ENCODE data around the gene RAB29. TPM values are rescaled to one million over a fixed set of nuclear protein-coding genes. Genes with fewer than 3 reads are reported as not detected.

RAB29 gene
- total RNA-seq, 1 experiment from 2014 or later: 7.9 TPM

DNA sequence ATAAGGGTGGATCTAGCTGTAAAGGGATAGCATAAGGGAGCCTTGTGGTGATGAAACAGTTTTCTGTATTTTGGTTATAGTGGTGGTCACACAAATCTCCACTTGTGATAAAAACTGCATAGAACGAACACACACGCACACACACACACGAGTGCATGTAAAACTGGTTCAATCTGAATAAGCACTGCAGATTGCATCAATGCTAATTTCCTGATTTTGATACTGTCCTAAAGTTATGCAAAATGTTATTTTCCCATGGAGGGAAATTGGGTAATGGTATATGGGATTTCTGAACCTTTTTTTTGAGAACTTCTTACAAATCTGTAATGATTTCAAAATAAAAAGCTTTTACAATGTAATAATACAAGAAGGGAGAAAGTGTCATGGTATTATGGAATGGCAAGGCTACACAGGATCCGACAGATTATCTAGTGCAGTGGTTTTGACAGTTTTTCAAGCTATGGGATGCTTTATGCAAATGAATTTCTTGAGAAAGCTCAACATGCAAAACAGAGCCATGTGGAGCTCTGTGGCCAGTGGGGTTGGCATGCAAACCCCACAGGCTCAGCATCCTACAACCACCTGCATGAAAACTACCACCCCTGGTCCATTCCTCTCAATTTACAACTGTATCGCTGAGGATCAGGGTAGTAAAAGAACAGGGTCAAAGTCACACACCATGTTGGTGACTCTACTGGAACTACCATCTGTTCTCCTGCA lies 18.9 kb upstream of the RAB29 start:
- POLR2A ChIA-PET (ENCODE audit: low non-redundant PET): no interaction called here

DNA sequence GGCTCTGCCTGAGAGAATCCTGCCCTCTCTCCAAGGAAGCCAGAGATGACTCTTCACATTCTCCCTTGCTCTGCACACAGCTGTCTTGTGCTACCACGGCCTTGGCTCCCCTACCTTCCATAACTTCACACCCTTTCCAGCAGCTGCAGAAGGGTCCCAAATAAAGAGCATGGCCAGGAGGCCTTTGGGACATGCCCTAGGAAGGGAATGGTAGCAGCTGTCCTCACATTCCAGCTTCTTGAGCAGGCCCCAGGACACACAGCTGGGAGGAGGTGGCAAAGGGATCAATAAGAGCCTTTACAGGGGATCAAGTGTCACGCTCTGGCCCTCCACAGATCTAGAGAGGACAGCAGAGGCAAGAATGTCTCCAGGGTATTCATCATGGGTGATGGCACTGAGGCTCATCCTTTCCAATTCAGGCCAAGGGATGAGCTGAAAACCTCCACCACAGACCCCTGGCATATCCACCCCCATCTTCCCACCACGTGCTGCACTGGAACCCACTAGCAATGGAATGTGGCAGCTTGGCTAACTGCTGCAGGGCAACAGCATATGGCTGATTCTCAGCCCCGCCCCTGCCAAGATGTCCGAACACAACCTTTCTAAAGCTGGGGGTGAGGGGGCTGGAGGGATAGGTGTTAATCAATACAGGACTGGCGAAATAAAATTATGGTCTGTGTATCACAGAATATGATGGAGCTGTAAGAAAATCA lies 17.8 kb upstream of the RAB29 start:
- TF ChIP-seq, protein P1, sequence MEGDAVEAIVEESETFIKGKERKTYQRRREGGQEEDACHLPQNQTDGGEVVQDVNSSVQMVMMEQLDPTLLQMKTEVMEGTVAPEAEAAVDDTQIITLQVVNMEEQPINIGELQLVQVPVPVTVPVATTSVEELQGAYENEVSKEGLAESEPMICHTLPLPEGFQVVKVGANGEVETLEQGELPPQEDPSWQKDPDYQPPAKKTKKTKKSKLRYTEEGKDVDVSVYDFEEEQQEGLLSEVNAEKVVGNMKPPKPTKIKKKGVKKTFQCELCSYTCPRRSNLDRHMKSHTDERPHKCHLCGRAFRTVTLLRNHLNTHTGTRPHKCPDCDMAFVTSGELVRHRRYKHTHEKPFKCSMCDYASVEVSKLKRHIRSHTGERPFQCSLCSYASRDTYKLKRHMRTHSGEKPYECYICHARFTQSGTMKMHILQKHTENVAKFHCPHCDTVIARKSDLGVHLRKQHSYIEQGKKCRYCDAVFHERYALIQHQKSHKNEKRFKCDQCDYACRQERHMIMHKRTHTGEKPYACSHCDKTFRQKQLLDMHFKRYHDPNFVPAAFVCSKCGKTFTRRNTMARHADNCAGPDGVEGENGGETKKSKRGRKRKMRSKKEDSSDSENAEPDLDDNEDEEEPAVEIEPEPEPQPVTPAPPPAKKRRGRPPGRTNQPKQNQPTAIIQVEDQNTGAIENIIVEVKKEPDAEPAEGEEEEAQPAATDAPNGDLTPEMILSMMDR (conservative IDR thresholded peaks at IDR 0.05; ENCODE audit: low read depth, low read length): no peak
- TF ChIP-seq EZH2 (IDR thresholded peaks at IDR 0.05; ENCODE audit: borderline replicate concordance, low read depth, low read length, poor library complexity, severe bottlenecking): no peak
- H3K27me3 ChIP-seq (replicated peaks; ENCODE audit: insufficient read depth, low read depth, low read length, poor library complexity): no peaks in the 10 kb centered on the region
- CTCF ChIA-PET: interaction anchor here (2.0 kb wide), 1 partner anchor 184 kb away, joined by 47 read pairs; no protein-coding TSS in a partner anchor
- POLR2A ChIA-PET (ENCODE audit: low non-redundant PET): no interaction called here
- H3K4me1 ChIP-seq (ENCODE audit: insufficient read depth, low read length, poor library complexity, severe bottlenecking): no peaks in the 10 kb centered on the region
- no peak overlapping the region for H3K4me3 ChIP-seq (ENCODE audit: low read depth, low read length, poor library complexity, severe bottlenecking)
- intact Hi-C loops (cut with micrococcal nuclease; ENCODE audit: unreplicated experiment): loop anchor here (5.0 kb wide), 1 partner anchor 314 kb away; no protein-coding TSS in a partner anchor
- no peaks in the 10 kb centered on the region for H3K36me3 ChIP-seq (ENCODE audit: insufficient read depth, low read length, poor library complexity, severe bottlenecking)
- no peak for DNase-seq (ENCODE audit: low spot score)
- no peak overlapping the region for H3K27ac ChIP-seq (ENCODE audit: low read depth, low read length, poor library complexity, severe bottlenecking)
- no TSS peak for BruUV-seq (replicated peaks)
- H3K9me3 ChIP-seq (ENCODE audit: low read depth, low read length, poor library complexity, severe bottlenecking): no peaks in the 10 kb centered on the region

More for the DNA sequence above, 18.9 kb upstream of the RAB29 start:
- CTCF ChIA-PET: interaction anchor here (1.1 kb wide), 1 partner anchor 183 kb away, joined by 4 read pairs; no protein-coding TSS in a partner anchor
- H3K9me3 ChIP-seq (ENCODE audit: low read depth, low read length, poor library complexity, severe bottlenecking): no peaks in the 10 kb centered on the region
- TF ChIP-seq EZH2 (IDR thresholded peaks at IDR 0.05; ENCODE audit: borderline replicate concordance, low read depth, low read length, poor library complexity, severe bottlenecking): no peak
- TF ChIP-seq, protein P1 (conservative IDR thresholded peaks at IDR 0.05; ENCODE audit: low read depth, low read length): no peak
- H3K36me3 ChIP-seq (ENCODE audit: insufficient read depth, low read length, poor library complexity, severe bottlenecking): no peaks in the 10 kb centered on the region
- no TSS peak for BruUV-seq (replicated peaks)
- H3K4me3 ChIP-seq (ENCODE audit: low read depth, low read length, poor library complexity, severe bottlenecking): no peak overlapping the region
- no peaks in the 10 kb centered on the region for H3K27me3 ChIP-seq (replicated peaks; ENCODE audit: insufficient read depth, low read depth, low read length, poor library complexity)
- no peak for DNase-seq (ENCODE audit: low spot score)
- H3K27ac ChIP-seq (ENCODE audit: low read depth, low read length, poor library complexity, severe bottlenecking): no peak overlapping the region
- intact Hi-C loops (cut with micrococcal nuclease; ENCODE audit: unreplicated experiment): loop anchor here (5.0 kb wide), 1 partner anchor 313 kb away; no protein-coding TSS in a partner anchor
- no peaks in the 10 kb centered on the region for H3K4me1 ChIP-seq (ENCODE audit: insufficient read depth, low read length, poor library complexity, severe bottlenecking)

DNA sequence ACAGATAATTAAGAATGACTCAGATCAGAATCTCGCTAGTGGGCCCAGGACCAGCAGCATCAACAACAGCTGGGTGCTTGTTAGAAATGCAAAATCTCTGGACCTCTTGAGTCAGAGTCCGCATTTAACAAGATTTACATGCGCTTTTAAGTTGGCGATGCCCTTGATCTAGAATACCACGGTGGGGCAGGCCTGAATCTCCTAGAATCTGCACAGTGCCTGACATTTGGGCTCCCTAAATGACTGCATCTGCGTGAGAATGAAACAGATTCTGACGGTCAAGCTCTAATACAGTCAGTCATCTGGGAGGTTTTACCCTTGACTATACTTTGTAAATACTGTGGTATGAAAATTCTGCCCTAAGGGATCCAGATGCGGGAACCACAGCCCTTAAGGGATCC lies 17.2 kb upstream of the RAB29 start:
- H3K27ac ChIP-seq (ENCODE audit: low read depth, low read length, poor library complexity, severe bottlenecking): no peak overlapping the region

More for the DNA sequence above, 17.2 kb upstream of the RAB29 start:
- POLR2A ChIA-PET (ENCODE audit: low non-redundant PET): no interaction called here
- CTCF ChIA-PET: interaction anchor here (1.0 to 2.0 kb wide), 3 partner anchors 115 to 314 kb away, joined by 4 to 47 read pairs (median 6); no protein-coding TSS in a partner anchor
- no peaks in the 10 kb centered on the region for H3K9me3 ChIP-seq (ENCODE audit: low read depth, low read length, poor library complexity, severe bottlenecking)
- H3K4me3 ChIP-seq (ENCODE audit: low read depth, low read length, poor library complexity, severe bottlenecking): no peak overlapping the region
- TF ChIP-seq, protein P1 (conservative IDR thresholded peaks at IDR 0.05; ENCODE audit: low read depth, low read length): no peak
- no peak for TF ChIP-seq EZH2 (IDR thresholded peaks at IDR 0.05; ENCODE audit: borderline replicate concordance, low read depth, low read length, poor library complexity, severe bottlenecking)
- intact Hi-C loops (cut with micrococcal nuclease; ENCODE audit: unreplicated experiment): loop anchor here (5.0 kb wide), 1 partner anchor 315 kb away; no protein-coding TSS in a partner anchor
- no peaks in the 10 kb centered on the region for H3K27me3 ChIP-seq (replicated peaks; ENCODE audit: insufficient read depth, low read depth, low read length, poor library complexity)
- no TSS peak for BruUV-seq (replicated peaks)
- no peaks in the 10 kb centered on the region for H3K36me3 ChIP-seq (ENCODE audit: insufficient read depth, low read length, poor library complexity, severe bottlenecking)
- no peaks in the 10 kb centered on the region for H3K4me1 ChIP-seq (ENCODE audit: insufficient read depth, low read length, poor library complexity, severe bottlenecking)
- no peak for DNase-seq (ENCODE audit: low spot score)

Data from A673 (cell line).